Mesendoderm (in vitro differentiated cells): ENCODE results near the gene TRIM52. TPM values are rescaled to one million over a fixed set of nuclear protein-coding genes. Genes with fewer than 3 reads are reported as not detected.
"Not testable (repeated sequence)": the region's sequence is repeated elsewhere in the genome, so short reads cannot be mapped to it uniquely, and the experiment has no call there.

ENCODE experiments used
- DNase-seq: peaks from one replicate; pipeline ENCODE4 v3.0.0; 2013
- H2AK5ac ChIP-seq: 2 replicates; pipeline ENCODE4 v1.6.1; 2013; ENCODE audit warnings: low read length, inconsistent platforms
- H2BK120ac ChIP-seq: 2 replicates; pipeline ENCODE4 v1.6.1; 2013; ENCODE audit warnings: low read depth, mild to moderate bottlenecking, low read length, moderate library complexity, mixed read lengths
- H2BK15ac ChIP-seq: replicated peaks from 2 replicates; pipeline ENCODE4 v1.6.1; 2013; ENCODE audit warnings: low read depth, mild to moderate bottlenecking, moderate library complexity
- H2BK5ac ChIP-seq: 2 replicates; pipeline ENCODE4 v1.6.1; 2013; ENCODE audit warnings: low read length, inconsistent platforms
- H3K18ac ChIP-seq: 2 replicates; pipeline ENCODE4 v1.6.1; 2013; ENCODE audit warnings: mild to moderate bottlenecking, low read length, mixed read lengths
- H3K23ac ChIP-seq: one replicate; pipeline ENCODE4 v1.6.1; 2013; ENCODE audit warnings: low read length
- H3K27ac ChIP-seq: 2 replicates; pipeline ENCODE4 v1.5.1; 2013; ENCODE audit warnings: low read depth, mild to moderate bottlenecking, inconsistent platforms, low read length, moderate library complexity
- H3K27me3 ChIP-seq: 2 replicates; pipeline ENCODE4 v1.6.1; 2013; ENCODE audit warnings: low read length, control low read depth, mild to moderate bottlenecking, inconsistent platforms; ENCODE audit not compliant: insufficient read depth, poor library complexity
- H3K36me3 ChIP-seq: 2 replicates; pipeline ENCODE4 v1.6.1; 2013; ENCODE audit warnings: low read length, inconsistent platforms; ENCODE audit not compliant: control insufficient read depth, insufficient read depth
- H3K4ac ChIP-seq: one replicate; pipeline ENCODE4 v1.6.1; 2013; ENCODE audit warnings: low read depth, mild to moderate bottlenecking, low read length, moderate library complexity
- H3K4me1 ChIP-seq: 2 replicates; pipeline ENCODE4 v1.6.1; 2013; ENCODE audit warnings: low read depth, low read length, inconsistent platforms; ENCODE audit not compliant: control insufficient read depth
- H3K4me2 ChIP-seq: 2 replicates; pipeline ENCODE4 v1.6.1; 2013; ENCODE audit warnings: low read length
- H3K4me3 ChIP-seq: 2 replicates; pipeline ENCODE4 v1.5.1; 2013; ENCODE audit warnings: mild to moderate bottlenecking, low read length
- H3K56ac ChIP-seq: one replicate; pipeline ENCODE4 v1.6.1; 2013; ENCODE audit warnings: low read length
- H3K79me1 ChIP-seq: 2 replicates; pipeline ENCODE4 v1.6.1; 2013; ENCODE audit warnings: low read length, inconsistent platforms
- H3K79me2 ChIP-seq: 2 replicates; pipeline ENCODE4 v1.6.1; 2013; ENCODE audit warnings: mild to moderate bottlenecking, low read length; ENCODE audit not compliant: control insufficient read depth, insufficient read depth
- H3K9ac ChIP-seq: 2 replicates; pipeline ENCODE4 v1.6.1; 2013; ENCODE audit warnings: low read length, inconsistent platforms
- H4K5ac ChIP-seq: one replicate; pipeline ENCODE4 v1.6.1; 2013; ENCODE audit warnings: low read length
- H4K8ac ChIP-seq: one replicate; pipeline ENCODE4 v1.6.1; 2013; ENCODE audit warnings: low read depth, mild to moderate bottlenecking, control low read depth, low read length, moderate library complexity
- WGBS: extraction: QIAGEN DNeasy Blood & Tissue Kit; methylation state at CpG from one replicate; pipeline ENCODE4 v1.1.7; 2013; ENCODE audit warnings: low lambda C conversion rate, missing lambda C conversion rate; ENCODE audit not compliant: insufficient coverage; ENCODE audit errors: extremely low coverage; 5-methylcytosine and 5-hydroxymethylcytosine counted together
- polyA plus RNA-seq, 2 experiments: library from polyadenylated mRNA; stranded (reverse); fragments of 200-250 nt; gene quantifications; one replicate each; pipeline ENCODE4 v1.2.3, GENCODE V29; 2013

TRIM52 gene
- polyA plus RNA-seq (2013, experiment 1 of 2): 2.8 TPM
- 2.8 TPM for polyA plus RNA-seq (2013, experiment 2 of 2)

- H3K27me3 ChIP-seq: no peaks in the 10 kb centered on the region
- H3K79me1 ChIP-seq: peaks cover 20% of the 10 kb centered on the region
- no CpG with 5 or more reads among the region's 43 CpGs for WGBS
- H3K36me3 ChIP-seq: peaks cover 5% of the 10 kb centered on the region
- DNase-seq: peak; percentile 97
- peak within 1 kb of the TSS; percentile 96 for H3K4me3 ChIP-seq
- H2BK15ac ChIP-seq: no peak within 1 kb of the TSS
- H2BK5ac ChIP-seq: peak within 1 kb of the TSS; percentile 81
- peak within 1 kb of the TSS; percentile 29 for H2AK5ac ChIP-seq
- H3K4me1 ChIP-seq: peaks cover 4% of the 10 kb centered on the region
- peak within 1 kb of the TSS; percentile 98 for H3K56ac ChIP-seq
- H2BK120ac ChIP-seq: peak within 1 kb of the TSS; percentile 84
- H3K79me2 ChIP-seq: peaks cover 13% of the 10 kb centered on the region
- H3K23ac ChIP-seq: peak within 1 kb of the TSS; percentile 80
- H3K18ac ChIP-seq: peak within 1 kb of the TSS; percentile 91
- H4K5ac ChIP-seq: no peak within 1 kb of the TSS
- peak within 1 kb of the TSS; percentile 69 for H4K8ac ChIP-seq
- peak within 1 kb of the TSS; percentile 98 for H3K9ac ChIP-seq
- peak within 1 kb of the TSS; percentile 97 for H3K27ac ChIP-seq
- peak within 1 kb of the TSS; percentile 100 for H3K4me2 ChIP-seq
- peak within 1 kb of the TSS; percentile 84 for H3K4ac ChIP-seq
These were observed at the start of gene TRIM52 for GRCh38 chr5:181260720-181261319. TRIM52 (minus strand) TSS chr5:181261143; CDS start chr5:181260813, 330 bp downstream.

GRCh38 chr5:181287331-181287730 lies 26.4 kb upstream of the TRIM52 start:
- not testable (repeated sequence) for H3K23ac ChIP-seq, H3K79me2 ChIP-seq, H4K8ac ChIP-seq, H2BK120ac ChIP-seq, H4K5ac ChIP-seq, H3K18ac ChIP-seq, H2AK5ac ChIP-seq, H3K9ac ChIP-seq, H3K4ac ChIP-seq, H2BK5ac ChIP-seq, H3K36me3 ChIP-seq, H3K4me2 ChIP-seq, H3K4me3 ChIP-seq, H3K79me1 ChIP-seq, H3K56ac ChIP-seq, H3K27me3 ChIP-seq, H3K4me1 ChIP-seq, H3K27ac ChIP-seq, H2BK15ac ChIP-seq, DNase-seq
- WGBS: no CpG with 5 or more reads among the region's 1 CpG

- no CpG with 5 or more reads among the region's 10 CpGs for WGBS
- H2AK5ac ChIP-seq, H3K4me3 ChIP-seq, H2BK5ac ChIP-seq, H3K18ac ChIP-seq, H3K9ac ChIP-seq, DNase-seq, H4K5ac ChIP-seq, H2BK120ac ChIP-seq, H2BK15ac ChIP-seq, H3K27me3 ChIP-seq, H3K36me3 ChIP-seq, H4K8ac ChIP-seq, H3K27ac ChIP-seq, H3K79me1 ChIP-seq, H3K4ac ChIP-seq, H3K4me1 ChIP-seq, H3K4me2 ChIP-seq, H3K56ac ChIP-seq, H3K23ac ChIP-seq: not testable (repeated sequence)
- peaks cover 11% of the 10 kb centered on the region for H3K79me2 ChIP-seq
These were observed 25.2 kb upstream of the TRIM52 start for GRCh38 chr5:181285962-181286705.

GRCh38 chr5:181283841-181284755 lies 23.2 kb upstream of the TRIM52 start:
- not testable (repeated sequence) for H3K18ac ChIP-seq, H3K4ac ChIP-seq, H4K8ac ChIP-seq, H4K5ac ChIP-seq, H3K9ac ChIP-seq, H3K79me1 ChIP-seq, H2BK120ac ChIP-seq, H2AK5ac ChIP-seq, H3K27ac ChIP-seq, H3K4me3 ChIP-seq, H3K27me3 ChIP-seq, H2BK5ac ChIP-seq, H3K36me3 ChIP-seq, H3K56ac ChIP-seq, DNase-seq, H3K4me2 ChIP-seq, H3K4me1 ChIP-seq, H3K23ac ChIP-seq, H2BK15ac ChIP-seq
- peaks cover 11% of the 10 kb centered on the region for H3K79me2 ChIP-seq
- no CpG with 5 or more reads among the region's 6 CpGs for WGBS

GRCh38 chr5:181283347-181283746 lies 22.4 kb upstream of the TRIM52 start:
- H3K27me3 ChIP-seq: no peaks in the 10 kb centered on the region
- H3K23ac ChIP-seq: no peak overlapping the region
- no peaks in the 10 kb centered on the region for H3K36me3 ChIP-seq
- no peak overlapping the region for H2BK5ac ChIP-seq
- H3K4me3 ChIP-seq: no peak overlapping the region
- H4K8ac ChIP-seq: no peak overlapping the region
- WGBS: no CpG with 5 or more reads among the region's 13 CpGs
- H3K27ac ChIP-seq: no peak overlapping the region
- no peak overlapping the region for H3K4ac ChIP-seq
- H2BK120ac ChIP-seq: no peak overlapping the region
- no peak overlapping the region for H3K9ac ChIP-seq
- H3K79me2 ChIP-seq: peaks cover 11% of the 10 kb centered on the region
- H3K4me1 ChIP-seq: no peaks in the 10 kb centered on the region
- no peak overlapping the region for H2BK15ac ChIP-seq
- H2AK5ac ChIP-seq: no peak overlapping the region
- no peak overlapping the region for H3K4me2 ChIP-seq
- DNase-seq: no peak
- peaks cover 5% of the 10 kb centered on the region for H3K79me1 ChIP-seq
- H4K5ac ChIP-seq: no peak overlapping the region
- H3K18ac ChIP-seq: no peak overlapping the region
- no peak overlapping the region for H3K56ac ChIP-seq
